Measurements from ENCODE around the gene FAM83F.

FAM83F gene

DNA sequence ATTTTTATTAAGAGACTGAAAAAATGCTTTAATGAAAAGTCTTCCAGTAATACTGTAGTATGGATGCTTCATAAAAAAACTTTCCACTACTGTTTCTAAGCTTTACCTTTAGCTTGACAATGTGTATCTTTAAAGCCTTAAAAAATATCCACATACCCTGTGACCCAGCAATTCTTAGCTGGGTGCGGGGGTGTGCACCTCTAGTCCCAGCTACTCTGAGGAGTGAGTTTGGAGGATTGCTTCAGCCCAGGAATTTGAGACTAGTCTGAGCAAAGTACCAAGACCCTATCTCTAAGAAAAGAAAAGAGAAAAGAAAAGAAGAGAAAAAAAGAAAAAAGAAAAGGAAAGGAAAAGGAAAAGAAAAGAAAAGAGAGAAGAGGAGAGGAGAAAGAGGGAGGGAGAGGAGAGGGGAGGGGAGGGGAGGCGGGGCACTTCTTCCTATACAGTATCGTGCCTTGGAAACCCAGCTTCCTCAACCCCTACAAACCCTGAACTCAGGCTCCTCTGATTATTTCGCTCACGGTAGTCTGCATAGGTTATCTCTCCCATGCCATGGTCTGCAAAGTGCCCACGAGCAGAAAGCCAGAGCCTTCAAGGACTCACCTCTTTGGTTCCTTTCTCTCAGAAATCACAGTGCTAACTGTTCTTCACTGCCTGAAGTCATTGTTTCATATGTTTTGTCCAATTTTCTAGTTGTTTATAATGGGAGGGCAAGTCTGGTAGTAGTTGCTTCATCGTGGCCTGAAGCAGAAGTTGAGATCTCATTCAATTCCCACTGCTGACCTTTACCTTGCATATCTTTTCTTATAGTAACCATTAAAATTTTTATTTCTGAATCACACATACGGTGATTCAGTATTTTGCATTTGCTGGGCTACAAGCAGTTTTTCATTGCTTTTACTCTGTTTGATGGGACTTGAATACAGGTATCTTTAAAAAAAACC, 82.2 kb downstream of the FAM83F start:
- no peak for DNase-seq

DNA sequence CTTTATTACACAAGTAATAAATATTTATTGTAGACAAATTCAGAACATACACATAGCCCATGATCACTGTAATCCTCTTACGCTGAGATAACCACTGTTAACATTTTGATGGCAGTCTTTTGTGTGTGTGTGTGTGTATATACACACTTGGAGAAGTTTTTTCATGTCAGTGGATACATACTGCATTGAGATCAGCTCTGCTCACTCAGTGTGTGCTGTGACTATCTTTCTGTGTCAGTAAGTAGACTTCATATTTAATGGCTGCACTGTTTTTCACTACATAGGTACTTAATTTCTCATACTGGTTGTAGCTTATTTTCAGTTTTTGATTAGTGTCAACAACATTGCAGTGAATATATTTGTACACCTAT, 82.9 kb downstream of the FAM83F start:
- DNase-seq = no peak

DNA sequence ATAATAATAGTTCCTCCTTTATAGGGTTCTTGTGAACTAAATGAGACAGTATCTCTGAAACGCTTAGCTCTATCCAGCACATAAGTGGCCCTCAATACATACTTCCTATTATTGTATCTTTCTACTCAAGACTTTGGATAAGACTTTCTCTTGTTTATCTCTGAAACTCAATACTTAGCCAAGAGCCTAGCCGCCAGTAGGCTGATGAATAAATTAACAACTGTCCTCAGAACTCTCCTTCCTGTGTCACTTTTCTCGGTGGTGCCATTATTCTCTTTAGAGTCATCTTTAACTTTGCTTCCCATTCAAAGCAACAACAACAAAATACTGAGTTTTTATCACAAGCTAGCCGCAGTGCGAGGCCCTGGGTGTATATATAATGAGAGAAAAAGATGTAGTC, 86.9 kb downstream of the FAM83F start:
- DNase-seq = no peak

DNA sequence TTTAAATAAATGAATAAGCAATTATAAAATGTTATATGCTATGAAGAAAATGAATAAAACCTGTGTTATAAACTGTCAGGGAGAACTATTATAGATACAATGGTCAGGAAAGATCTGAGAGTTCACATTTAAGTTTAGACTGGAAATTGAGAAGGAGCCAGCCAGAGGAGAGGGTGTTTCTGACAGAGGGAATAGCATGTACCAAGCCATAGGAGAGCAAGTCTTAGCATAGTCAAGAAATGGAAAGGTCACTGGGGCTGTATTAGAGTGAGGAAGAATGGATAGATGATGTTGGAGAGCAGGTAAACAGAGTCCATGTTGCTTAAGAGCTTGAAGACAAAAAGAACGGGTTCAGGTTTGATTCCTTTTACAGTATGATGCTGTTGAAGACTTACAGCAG, 87.4 kb downstream of the FAM83F start:
- no peak for DNase-seq

DNA sequence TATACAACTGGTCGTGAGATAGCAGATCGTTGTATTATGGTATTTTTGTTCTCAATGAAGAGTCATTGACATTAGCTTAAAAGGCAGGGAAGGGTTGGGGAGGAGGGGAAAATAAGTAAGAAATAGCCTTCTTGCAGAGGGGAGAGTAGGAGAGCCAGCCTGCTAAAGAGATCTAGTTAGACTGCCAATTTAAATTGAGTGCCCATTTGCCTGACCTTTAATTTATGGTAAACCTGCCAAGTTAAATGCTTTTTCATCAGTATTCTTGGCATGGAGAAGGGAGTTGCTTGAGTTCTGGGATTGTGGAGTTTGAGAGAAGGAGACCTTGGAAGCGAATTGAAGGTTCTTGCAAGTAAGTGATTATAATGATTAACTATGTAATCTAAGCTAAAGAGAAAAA, 89.0 kb downstream of the FAM83F start:
- DNase-seq = no peak

DNA sequence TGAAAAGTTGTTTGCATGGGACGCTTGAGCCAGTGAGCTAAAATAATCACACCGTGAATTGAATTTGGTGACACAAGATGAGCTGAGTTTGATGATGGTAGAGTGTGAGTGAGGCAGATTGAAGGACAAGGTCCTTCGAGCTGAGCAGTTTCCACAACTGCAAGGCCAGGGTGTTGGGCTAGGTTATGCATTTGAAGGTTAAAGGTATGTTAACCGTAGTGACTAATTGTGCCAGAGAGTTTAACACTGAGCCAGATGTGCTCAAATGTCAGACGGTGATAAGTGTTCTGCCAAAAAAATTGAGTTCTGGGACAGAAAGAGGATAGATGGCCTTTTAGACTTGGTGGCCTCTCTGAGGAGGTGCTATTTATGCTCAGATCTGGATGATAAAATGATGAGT, 89.5 kb downstream of the FAM83F start:
- DNase-seq = no peak

DNA sequence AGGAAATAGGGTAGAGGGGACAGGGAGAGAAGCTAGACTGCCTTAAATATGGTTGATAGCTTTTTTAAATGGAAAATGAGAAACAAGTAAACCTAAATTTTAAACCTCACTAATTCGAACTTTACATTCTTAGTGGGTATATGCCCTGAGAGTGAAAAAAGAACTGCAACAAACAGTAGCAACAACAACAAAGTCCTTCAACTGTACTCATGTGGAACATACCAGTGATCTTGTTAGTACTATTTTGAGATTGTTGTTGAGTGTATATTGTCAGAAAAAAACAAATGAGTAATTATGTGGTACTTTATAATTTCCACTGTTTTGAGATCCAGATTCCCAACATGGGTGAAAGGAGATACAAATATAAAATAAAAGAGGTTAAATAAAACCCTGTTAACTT, 94.1 kb downstream of the FAM83F start:
- DNase-seq = no peak
